GM12878 (cell line): ENCODE data around the gene MMP24. TPM values are rescaled to one million over a fixed set of nuclear protein-coding genes. Genes with fewer than 3 reads are reported as not detected.

Experiments
- MTA2 ChIP-seq: fragments of 450-650 bp; IDR thresholded peaks from 2 replicates; pipeline ENCODE4 v1.6.1; 2016; ENCODE audit warnings: low read depth, mild to moderate bottlenecking, moderate library complexity
- MYC ChIP-seq: IDR thresholded peaks from 2 replicates; pipeline ENCODE4 v1.6.1; 2011; ENCODE audit warnings: mild to moderate bottlenecking, low read length, moderate library complexity, inconsistent platforms; ENCODE audit not compliant: insufficient read depth, insufficient replicate concordance, insufficient read length, severe bottlenecking
- NFYA ChIP-seq: IDR thresholded peaks from 2 replicates; pipeline ENCODE4 v1.6.1; 2011; ENCODE audit warnings: low read depth, mild to moderate bottlenecking, low read length, improper control_type of control experiment, borderline replicate concordance
- NRF1 ChIP-seq: conservative IDR thresholded peaks from 2 replicates; pipeline ENCODE4 v1.6.1; 2011; ENCODE audit warnings: mild to moderate bottlenecking, low read depth, low read length, improper control_type of control experiment
- RUNX3 ChIP-seq: IDR thresholded peaks from 2 replicates; pipeline ENCODE4 v1.6.1; 2012; ENCODE audit warnings: low read length, inconsistent platforms
- STAT1 ChIP-seq: fragments of 450-650 bp; conservative IDR thresholded peaks from 2 replicates; pipeline ENCODE4 v1.6.1; 2014; ENCODE audit warnings: antibody characterized with exemption, mild to moderate bottlenecking
- polyA plus RNA-seq, 11 experiments: library from polyadenylated mRNA; depleted of rRNA in 4 of 11; unstranded in 6 of 11; stranded (reverse) in 5 of 11; fragments of >200 nt; fragmentation: Nextera tagmentation in 4 of 11; fragmentation: Illumina TruSeq in 1 of 11; extraction: Ambion mirVana in 4 of 11; extraction: Trizol in 1 of 11; gene quantifications; 1 replicate in 1 of 11; 2 replicates in 10 of 11; pipeline versions ENCODE4 v1.2.1 to v1.2.3, GENCODE V29; 2011 to 2016; ENCODE audit warnings: inconsistent platforms in 2 of 11, missing spikeins in 2 of 11, low read depth in 1 of 11
- total RNA-seq, 4 experiments: library from RNA; depleted of rRNA in 3 of 4; stranded (reverse); fragments of >200 nt in 3 of 4; fragmentation: Illumina TruSeq in 1 of 4; extraction: Trizol in 1 of 4; gene quantifications; 2 replicates each; pipeline versions ENCODE4 v1.2.1 to v1.2.3, GENCODE V29; 2013 to 2021
- TF ChIP-seq, protein P1 (sequence below): fragments of 450-650 bp; IDR thresholded peaks from 2 replicates; pipeline ENCODE4 v1.6.1; 2017; ENCODE audit warnings: mild to moderate bottlenecking, moderate library complexity
- TF ChIP-seq, protein P2 (sequence below): fragments of 450-650 bp; IDR thresholded peaks from 2 replicates; pipeline ENCODE4 v1.6.1; 2018; ENCODE audit warnings: mild to moderate bottlenecking, low read depth, moderate library complexity; ENCODE audit not compliant: partially characterized antibody

MMP24 gene
- total and polyA plus RNA-seq, 10 of the 15 experiments (the other 5 are each of a cell fraction or from before 2014, with no cell fraction given) = 0.01 to 0.11 (median 0.04) TPM; not detected in 5

DNA sequence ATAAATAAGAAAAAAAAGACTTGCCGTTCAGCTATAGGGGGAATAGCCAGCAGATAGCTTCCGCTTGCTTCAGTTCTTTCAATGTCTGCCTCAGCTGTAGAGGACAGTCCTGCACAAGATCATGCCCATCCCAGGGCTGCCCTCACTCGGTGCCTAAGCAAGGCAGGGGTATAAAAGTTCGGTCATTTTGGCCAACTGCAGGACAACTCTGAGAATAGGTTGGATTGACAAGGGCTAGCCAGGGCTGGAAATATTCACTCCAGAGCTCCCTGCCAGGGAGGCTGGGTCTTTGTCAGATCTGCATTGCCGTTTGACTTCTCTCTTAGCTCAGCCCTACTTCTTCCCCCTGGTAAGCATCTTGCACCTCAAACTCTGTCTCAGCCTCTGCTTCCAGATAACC, 46.2 kb upstream of the MMP24 start (continued):
- TF ChIP-seq, protein P1, sequence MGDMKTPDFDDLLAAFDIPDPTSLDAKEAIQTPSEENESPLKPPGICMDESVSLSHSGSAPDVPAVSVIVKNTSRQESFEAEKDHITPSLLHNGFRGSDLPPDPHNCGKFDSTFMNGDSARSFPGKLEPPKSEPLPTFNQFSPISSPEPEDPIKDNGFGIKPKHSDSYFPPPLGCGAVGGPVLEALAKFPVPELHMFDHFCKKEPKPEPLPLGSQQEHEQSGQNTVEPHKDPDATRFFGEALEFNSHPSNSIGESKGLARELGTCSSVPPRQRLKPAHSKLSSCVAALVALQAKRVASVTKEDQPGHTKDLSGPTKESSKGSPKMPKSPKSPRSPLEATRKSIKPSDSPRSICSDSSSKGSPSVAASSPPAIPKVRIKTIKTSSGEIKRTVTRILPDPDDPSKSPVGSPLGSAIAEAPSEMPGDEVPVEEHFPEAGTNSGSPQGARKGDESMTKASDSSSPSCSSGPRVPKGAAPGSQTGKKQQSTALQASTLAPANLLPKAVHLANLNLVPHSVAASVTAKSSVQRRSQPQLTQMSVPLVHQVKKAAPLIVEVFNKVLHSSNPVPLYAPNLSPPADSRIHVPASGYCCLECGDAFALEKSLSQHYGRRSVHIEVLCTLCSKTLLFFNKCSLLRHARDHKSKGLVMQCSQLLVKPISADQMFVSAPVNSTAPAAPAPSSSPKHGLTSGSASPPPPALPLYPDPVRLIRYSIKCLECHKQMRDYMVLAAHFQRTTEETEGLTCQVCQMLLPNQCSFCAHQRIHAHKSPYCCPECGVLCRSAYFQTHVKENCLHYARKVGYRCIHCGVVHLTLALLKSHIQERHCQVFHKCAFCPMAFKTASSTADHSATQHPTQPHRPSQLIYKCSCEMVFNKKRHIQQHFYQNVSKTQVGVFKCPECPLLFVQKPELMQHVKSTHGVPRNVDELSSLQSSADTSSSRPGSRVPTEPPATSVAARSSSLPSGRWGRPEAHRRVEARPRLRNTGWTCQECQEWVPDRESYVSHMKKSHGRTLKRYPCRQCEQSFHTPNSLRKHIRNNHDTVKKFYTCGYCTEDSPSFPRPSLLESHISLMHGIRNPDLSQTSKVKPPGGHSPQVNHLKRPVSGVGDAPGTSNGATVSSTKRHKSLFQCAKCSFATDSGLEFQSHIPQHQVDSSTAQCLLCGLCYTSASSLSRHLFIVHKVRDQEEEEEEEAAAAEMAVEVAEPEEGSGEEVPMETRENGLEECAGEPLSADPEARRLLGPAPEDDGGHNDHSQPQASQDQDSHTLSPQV = no peak
- TF ChIP-seq RUNX3 (no peak), MYC (no peak), MTA2 (no peak), STAT1 (no peak), NRF1 (no peak), NFYA (no peak)
- TF ChIP-seq, protein P2, sequence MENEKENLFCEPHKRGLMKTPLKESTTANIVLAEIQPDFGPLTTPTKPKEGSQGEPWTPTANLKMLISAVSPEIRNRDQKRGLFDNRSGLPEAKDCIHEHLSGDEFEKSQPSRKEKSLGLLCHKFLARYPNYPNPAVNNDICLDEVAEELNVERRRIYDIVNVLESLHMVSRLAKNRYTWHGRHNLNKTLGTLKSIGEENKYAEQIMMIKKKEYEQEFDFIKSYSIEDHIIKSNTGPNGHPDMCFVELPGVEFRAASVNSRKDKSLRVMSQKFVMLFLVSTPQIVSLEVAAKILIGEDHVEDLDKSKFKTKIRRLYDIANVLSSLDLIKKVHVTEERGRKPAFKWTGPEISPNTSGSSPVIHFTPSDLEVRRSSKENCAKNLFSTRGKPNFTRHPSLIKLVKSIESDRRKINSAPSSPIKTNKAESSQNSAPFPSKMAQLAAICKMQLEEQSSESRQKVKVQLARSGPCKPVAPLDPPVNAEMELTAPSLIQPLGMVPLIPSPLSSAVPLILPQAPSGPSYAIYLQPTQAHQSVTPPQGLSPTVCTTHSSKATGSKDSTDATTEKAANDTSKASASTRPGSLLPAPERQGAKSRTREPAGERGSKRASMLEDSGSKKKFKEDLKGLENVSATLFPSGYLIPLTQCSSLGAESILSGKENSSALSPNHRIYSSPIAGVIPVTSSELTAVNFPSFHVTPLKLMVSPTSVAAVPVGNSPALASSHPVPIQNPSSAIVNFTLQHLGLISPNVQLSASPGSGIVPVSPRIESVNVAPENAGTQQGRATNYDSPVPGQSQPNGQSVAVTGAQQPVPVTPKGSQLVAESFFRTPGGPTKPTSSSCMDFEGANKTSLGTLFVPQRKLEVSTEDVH = no peak
- TF ChIP-seq, all 136 proteins: peak for 0
